Bone marrow (tissue), 2 donors: ENCODE data around the gene ALOX15B.
A peak's percentile ranks its signal among the peaks of the same experiment; 100 is the strongest.
"Not testable (repeated sequence)": the region's sequence is repeated elsewhere in the genome, so short reads cannot be mapped to it uniquely, and the experiment has no call there.

ENCODE experiments used
- DNase-seq, 2 donors: peaks; one replicate each; lab custom pipeline; 2025; lab: John Stamatoyannopoulos, UW

The ALOX15B gene

GRCh38 chr17:8062807-8063483, 24.1 kb downstream of the ALOX15B start:
- no peak for DNase-seq

- no peak for DNase-seq
Observed at GRCh38 chr17:8063761-8064534, 25.1 kb downstream of the ALOX15B start.

GRCh38 chr17:8064561-8065019, 25.7 kb downstream of the ALOX15B start:
- no peak for DNase-seq

GRCh38 chr17:8066841-8067775, 28.2 kb downstream of the ALOX15B start:
- DNase-seq: no peak

- DNase-seq: no peak
Observed at GRCh38 chr17:8067806-8068205, 28.9 kb downstream of the ALOX15B start.

- peak in 1 of 2 donors; percentile 72 for DNase-seq
Observed at GRCh38 chr17:8068736-8069586, 30.1 kb downstream of the ALOX15B start.

- no peak for DNase-seq
Observed at GRCh38 chr17:8069587-8069860, 30.7 kb downstream of the ALOX15B start.

GRCh38 chr17:8071496-8071895, 32.6 kb downstream of the ALOX15B start:
- DNase-seq: no peak

GRCh38 chr17:8072341-8072728, 33.5 kb downstream of the ALOX15B start:
- DNase-seq: no peak

- DNase-seq: no peak
Observed at GRCh38 chr17:8072729-8073461, 34.0 kb downstream of the ALOX15B start.

GRCh38 chr17:8073627-8074484, 35.0 kb downstream of the ALOX15B start:
- DNase-seq: peak; percentile 40 to 57

- no peak for DNase-seq
Observed at GRCh38 chr17:8074554-8074953, 35.7 kb downstream of the ALOX15B start.

- DNase-seq: no peak
Observed at GRCh38 chr17:8075081-8075480, 36.2 kb downstream of the ALOX15B start.

GRCh38 chr17:8075574-8076342, 36.9 kb downstream of the ALOX15B start:
- no peak for DNase-seq

GRCh38 chr17:8076502-8077266, 37.8 kb downstream of the ALOX15B start:
- no peak for DNase-seq

- DNase-seq: not testable (repeated sequence)
Observed at GRCh38 chr17:8077939-8078338, 39.1 kb downstream of the ALOX15B start.

GRCh38 chr17:8079291-8080207, 40.7 kb downstream of the ALOX15B start:
- DNase-seq: peak; percentile 47 to 64
